K562 (cell line): ENCODE results near the gene ZNF672. TPM values are rescaled to one million over a fixed set of nuclear protein-coding genes. Genes with fewer than 3 reads are reported as not detected.

ENCODE experiments used
- ATAC-seq: fragments of 200-7000 bp; cut with Tn5 transposase; 3 replicates; pipeline ENCODE4 v1.9.1; 2020; ENCODE audit warnings: moderate library complexity
- BruUV-seq: library from RNA; stranded (reverse); fragments of 400-500 nt; replicated peaks from 2 replicates; lab custom pipeline; 2021; lab: Mats Ljungman, UMichigan
- CTCF ChIA-PET: fragments of 300-600 bp; formaldehyde crosslinking; extraction: SDS; loops from one replicate; lab custom pipeline; 2021; ENCODE audit warnings: low intra/inter-chr PET ratio; lab: Yijun Ruan, JAX
- POLR2A ChIA-PET: fragments of 300-600, 350-650 bp; sonication (Branson Sonifier 250); formaldehyde crosslinking; extraction: SDS; loops from one replicate; lab custom pipeline; 2021; ENCODE audit warnings: antibody characterized with exemption, inconsistent platforms; lab: Yijun Ruan, JAX
- DNase-seq, 4 experiments: peaks; one replicate each; pipeline versions ENCODE4 v3.0.0 to v3.0.0-alpha.2; 2011 to 2018; ENCODE audit warnings: low spot score in 3 of 4, mixed read lengths in 3 of 4; ENCODE audit errors: extremely low read depth in 1 of 4
- FAIRE-seq: peaks from 2 replicates; lab custom pipeline; 2011; peaks lifted over from hg19 to GRCh38; lab: Jason Lieb, UNC
- H2AFZ ChIP-seq: 2 replicates; pipeline ENCODE4 v1.6.0; 2011; ENCODE audit warnings: low read depth, low read length, control low read depth, inconsistent platforms
- H3K27ac ChIP-seq: fragments of 200-600 bp; 3 replicates; pipeline ENCODE4 v1.8.0; 2011; ENCODE audit warnings: low read depth, mild to moderate bottlenecking, control low read depth, inconsistent platforms, low read length, moderate library complexity, mixed read lengths; ENCODE audit errors: extremely low read depth
- H3K27me3 ChIP-seq, 2 experiments: fragments of 300-600 bp in 1 of 2; 2 replicates in 1 of 2; 3 replicates in 1 of 2; pipeline versions ENCODE4 v1.6.0 to v1.8.0; 2011; ENCODE audit warnings: inconsistent platforms in 2 of 2, low read length in 2 of 2, mild to moderate bottlenecking in 1 of 2, mixed read lengths in 1 of 2, moderate library complexity in 1 of 2; ENCODE audit not compliant: control insufficient read depth in 2 of 2, insufficient read depth in 2 of 2
- H3K36me3 ChIP-seq: fragments of 300-600 bp; 3 replicates; pipeline ENCODE4 v1.8.0; 2011; ENCODE audit warnings: mild to moderate bottlenecking, low read length, inconsistent platforms; ENCODE audit not compliant: control insufficient read depth, insufficient read depth
- H3K4me1 ChIP-seq, 2 experiments: fragments of 200-600 bp in 1 of 2; replicated peaks in 1 of 2; 2 replicates in 1 of 2; 3 replicates in 1 of 2; pipeline versions ENCODE4 v1.5.1 to v1.8.0; 2011; ENCODE audit warnings: inconsistent platforms in 2 of 2, low read length in 2 of 2, mild to moderate bottlenecking in 1 of 2, mixed read lengths in 1 of 2, moderate library complexity in 1 of 2; ENCODE audit not compliant: control insufficient read depth in 2 of 2, insufficient read depth in 2 of 2
- H3K4me2 ChIP-seq: 2 replicates; pipeline ENCODE4 v1.6.1; 2011; ENCODE audit warnings: low read length, control low read depth, inconsistent platforms, mixed read lengths; ENCODE audit not compliant: insufficient read depth
- H3K4me3 ChIP-seq: fragments of 200-600 bp; sonication (generic), shearing (Covaris generic); 2 replicates; pipeline ENCODE4 v1.5.1; 2016; ENCODE audit warnings: control low read depth, inconsistent platforms
- H3K79me2 ChIP-seq: fragments of 200-600 bp; 3 replicates; pipeline ENCODE4 v1.8.0; 2011; ENCODE audit warnings: low read length, inconsistent platforms; ENCODE audit not compliant: control insufficient read depth, insufficient read depth
- H3K9ac ChIP-seq, 2 experiments: 2 replicates each; pipeline versions ENCODE4 v1.6.0 to v1.6.1; 2011; ENCODE audit warnings: low read depth in 2 of 2, low read length in 2 of 2, control low read depth in 1 of 2, inconsistent platforms in 1 of 2, mild to moderate bottlenecking in 1 of 2, mixed read lengths in 1 of 2; ENCODE audit not compliant: insufficient read depth in 1 of 2
- H3K9me1 ChIP-seq: one replicate; pipeline ENCODE4 v1.6.0; 2011; ENCODE audit warnings: inconsistent platforms, mild to moderate bottlenecking, low read length, moderate library complexity; ENCODE audit not compliant: control insufficient read depth, insufficient read depth
- H3K9me3 ChIP-seq: replicated peaks from 2 replicates; pipeline ENCODE4 v1.5.1; 2011; ENCODE audit warnings: low read depth, low read length, inconsistent platforms; ENCODE audit not compliant: control insufficient read depth, insufficient read depth
- H4K20me1 ChIP-seq: replicated peaks from 2 replicates; pipeline ENCODE4 v1.6.1; 2011; ENCODE audit warnings: low read length, inconsistent platforms, mixed read lengths; ENCODE audit not compliant: control insufficient read depth, insufficient read depth
- BRCA1 ChIP-seq, 2 experiments: fragments of 450-650 bp in 1 of 2; sonication (generic) in 1 of 2; formaldehyde crosslinking in 1 of 2; IDR thresholded peaks; 2 replicates each; pipeline versions ENCODE4 v1.5.0 to v1.6.1; 2017 to 2020; ENCODE audit warnings: mild to moderate bottlenecking in 1 of 2, missing genetic modification reagents in 1 of 2
- FOS ChIP-seq: IDR thresholded peaks from 3 replicates; pipeline ENCODE4 v1.6.1; 2011; ENCODE audit not compliant: insufficient read length; ENCODE audit errors: extremely low read depth
- LEF1 ChIP-seq: fragments of 450-650 bp; IDR thresholded peaks from 2 replicates; pipeline ENCODE4 v1.6.1; 2016; ENCODE audit warnings: mild to moderate bottlenecking
- SAFB ChIP-seq: fragments of 200-400 bp; formaldehyde crosslinking; IDR thresholded peaks from 2 replicates; pipeline ENCODE4 v1.6.1; 2017; ENCODE audit warnings: low read depth, low read length, borderline replicate concordance
- SIN3A ChIP-seq, 2 experiments: fragments of 150-350 bp in 1 of 2; IDR thresholded peaks; 2 replicates each; pipeline ENCODE4 v1.6.1; 2011 to 2016; ENCODE audit warnings: borderline replicate concordance in 2 of 2, low read depth in 2 of 2, low read length in 2 of 2, mild to moderate bottlenecking in 2 of 2, moderate library complexity in 2 of 2; ENCODE audit not compliant: control insufficient read depth in 1 of 2
- ZNF311 ChIP-seq: fragments of 250-450 bp; sonication (Bioruptor Pico); IDR thresholded peaks from 2 replicates; pipeline ENCODE4 v1.4.0; 2020; ENCODE audit warnings: mild to moderate bottlenecking, moderate library complexity
- WGBS: fragments of 100-300 bp; shearing (Covaris generic); methylation state at CpG from one replicate; pipeline ENCODE4 v1.1.6; 2016; ENCODE audit warnings: low coverage, mixed read lengths; ENCODE audit not compliant: insufficient coverage; ENCODE audit errors: missing lambda C conversion rate; 5-methylcytosine and 5-hydroxymethylcytosine counted together
- in situ Hi-C: fragments of 300-500 bp; cut with MboI; formaldehyde crosslinking; loops from 4 replicates; pipeline ENCODE4 v1.15.0; 2018; ENCODE audit warnings: inconsistent platforms, mixed read lengths
- intact Hi-C: fragments of 100-400 bp; cut with micrococcal nuclease; formaldehyde crosslinking; loops from 2 replicates; pipeline ENCODE4 v1.14.2; 2022
- polyA plus RNA-seq, 8 experiments: library from polyadenylated mRNA; depleted of rRNA in 4 of 8; stranded (reverse) in 5 of 8; unstranded in 3 of 8; fragments of >200 nt; fragmentation: Nextera tagmentation in 2 of 8; fragmentation: Illumina TruSeq in 1 of 8; extraction: Ambion mirVana in 2 of 8; extraction: Trizol in 1 of 8; gene quantifications; 2 replicates each; pipeline versions ENCODE4 v1.2.1 to v1.2.3, GENCODE V29; 2011 to 2014; ENCODE audit warnings: inconsistent platforms in 1 of 8, missing spikeins in 1 of 8
- total RNA-seq, 7 experiments: library from RNA; depleted of rRNA in 6 of 7; stranded (reverse); fragments of >200 nt in 6 of 7; fragmentation: Illumina TruSeq in 2 of 7; extraction: Trizol in 2 of 7; gene quantifications; 2 replicates each; pipeline versions ENCODE4 v1.2.1 to v1.2.3, GENCODE V29; 2011 to 2021; ENCODE audit warnings: low replicate concordance in 1 of 7
- TF ChIP-seq, protein P1 (sequence below): fragments of 150-350 bp; IDR thresholded peaks from 2 replicates; pipeline ENCODE4 v1.6.1; 2014; ENCODE audit warnings: low read depth, mild to moderate bottlenecking, low read length, borderline replicate concordance
- TF ChIP-seq, protein P2 (sequence below): IDR thresholded peaks from 2 replicates; pipeline ENCODE4 v1.6.1; 2014; ENCODE audit warnings: antibody characterized with exemption

The ZNF672 gene
- total and polyA plus RNA-seq, 9 of the 15 experiments (the other 6 are each of a cell fraction or from before 2014, with no cell fraction given), result 1.9 to 57.9 (median 24.1) TPM

DNA sequence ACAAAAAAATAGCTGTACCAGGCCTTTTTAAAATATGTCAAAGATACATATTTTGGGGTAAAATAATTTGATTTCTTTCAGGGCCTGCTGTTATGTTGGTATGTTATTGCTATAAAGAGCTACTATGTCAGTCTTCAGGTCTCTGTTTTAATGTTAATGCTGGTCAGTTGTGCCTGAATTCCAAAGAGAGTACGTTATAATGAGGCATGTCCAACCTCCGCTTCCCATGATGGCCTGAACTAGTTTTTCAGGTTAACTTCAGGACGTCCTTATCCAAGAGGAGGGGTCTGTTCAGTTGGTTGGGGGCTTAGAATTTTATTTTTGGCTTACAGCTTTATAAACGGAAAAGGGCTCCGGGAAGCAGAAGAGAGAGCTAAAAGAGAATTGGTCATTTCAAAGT, 47.6 kb upstream of the ZNF672 start:
- Histone ChIP-seq H3K9me3 (no peaks in the 10 kb centered on the region), H4K20me1 (no peaks in the 10 kb centered on the region), H2AFZ (no peak overlapping the region), H3K4me1 (no peaks in the 10 kb centered on the region), H3K9ac (no peak overlapping the region), H3K79me2 (no peaks in the 10 kb centered on the region), H3K36me3 (no peaks in the 10 kb centered on the region), H3K27ac (no peak overlapping the region), H3K4me2 (no peak overlapping the region), H3K9me1 (no peaks in the 10 kb centered on the region), H3K27me3 (no peaks in the 10 kb centered on the region; a peak in 2 of 5 replicates), H3K4me3 (no peak overlapping the region)
- TF ChIP-seq SIN3A (IDR thresholded peaks at IDR 0.05; ENCODE audit: borderline replicate concordance in 2 of 2, control insufficient read depth in 1 of 2, low read depth in 2 of 2, low read length in 2 of 2), result no peak
- no peak for TF ChIP-seq LEF1
- no peak for TF ChIP-seq BRCA1 (IDR thresholded peaks at IDR 0.05)
- no peak for TF ChIP-seq BRCA1 (CRISPR knock-in tag; IDR thresholded peaks at IDR 0.05)
- no peak for TF ChIP-seq FOS
- TF ChIP-seq SAFB, result no peak
- TF ChIP-seq ZNF311 (CRISPR knock-in tag), result no peak
- TF ChIP-seq, protein P1, sequence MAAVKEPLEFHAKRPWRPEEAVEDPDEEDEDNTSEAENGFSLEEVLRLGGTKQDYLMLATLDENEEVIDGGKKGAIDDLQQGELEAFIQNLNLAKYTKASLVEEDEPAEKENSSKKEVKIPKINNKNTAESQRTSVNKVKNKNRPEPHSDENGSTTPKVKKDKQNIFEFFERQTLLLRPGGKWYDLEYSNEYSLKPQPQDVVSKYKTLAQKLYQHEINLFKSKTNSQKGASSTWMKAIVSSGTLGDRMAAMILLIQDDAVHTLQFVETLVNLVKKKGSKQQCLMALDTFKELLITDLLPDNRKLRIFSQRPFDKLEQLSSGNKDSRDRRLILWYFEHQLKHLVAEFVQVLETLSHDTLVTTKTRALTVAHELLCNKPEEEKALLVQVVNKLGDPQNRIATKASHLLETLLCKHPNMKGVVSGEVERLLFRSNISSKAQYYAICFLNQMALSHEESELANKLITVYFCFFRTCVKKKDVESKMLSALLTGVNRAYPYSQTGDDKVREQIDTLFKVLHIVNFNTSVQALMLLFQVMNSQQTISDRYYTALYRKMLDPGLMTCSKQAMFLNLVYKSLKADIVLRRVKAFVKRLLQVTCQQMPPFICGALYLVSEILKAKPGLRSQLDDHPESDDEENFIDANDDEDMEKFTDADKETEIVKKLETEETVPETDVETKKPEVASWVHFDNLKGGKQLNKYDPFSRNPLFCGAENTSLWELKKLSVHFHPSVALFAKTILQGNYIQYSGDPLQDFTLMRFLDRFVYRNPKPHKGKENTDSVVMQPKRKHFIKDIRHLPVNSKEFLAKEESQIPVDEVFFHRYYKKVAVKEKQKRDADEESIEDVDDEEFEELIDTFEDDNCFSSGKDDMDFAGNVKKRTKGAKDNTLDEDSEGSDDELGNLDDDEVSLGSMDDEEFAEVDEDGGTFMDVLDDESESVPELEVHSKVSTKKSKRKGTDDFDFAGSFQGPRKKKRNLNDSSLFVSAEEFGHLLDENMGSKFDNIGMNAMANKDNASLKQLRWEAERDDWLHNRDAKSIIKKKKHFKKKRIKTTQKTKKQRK, result no peak
- TF ChIP-seq, protein P2, sequence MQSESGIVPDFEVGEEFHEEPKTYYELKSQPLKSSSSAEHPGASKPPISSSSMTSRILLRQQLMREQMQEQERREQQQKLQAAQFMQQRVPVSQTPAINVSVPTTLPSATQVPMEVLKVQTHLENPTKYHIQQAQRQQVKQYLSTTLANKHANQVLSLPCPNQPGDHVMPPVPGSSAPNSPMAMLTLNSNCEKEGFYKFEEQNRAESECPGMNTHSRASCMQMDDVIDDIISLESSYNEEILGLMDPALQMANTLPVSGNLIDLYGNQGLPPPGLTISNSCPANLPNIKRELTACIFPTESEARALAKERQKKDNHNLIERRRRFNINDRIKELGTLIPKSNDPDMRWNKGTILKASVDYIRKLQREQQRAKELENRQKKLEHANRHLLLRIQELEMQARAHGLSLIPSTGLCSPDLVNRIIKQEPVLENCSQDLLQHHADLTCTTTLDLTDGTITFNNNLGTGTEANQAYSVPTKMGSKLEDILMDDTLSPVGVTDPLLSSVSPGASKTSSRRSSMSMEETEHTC, result no peak
- FAIRE-seq, result no peak
- ATAC-seq, result no peak
- in situ Hi-C loops, result no loop called here
- BruUV-seq, result no TSS peak
- ChIA-PET CTCF (no interaction called here), POLR2A (no interaction called here)
- intact Hi-C loops, result no loop called here
- no peak for DNase-seq
- 2% methylated on average over 5 of the region's 5 CpGs for WGBS
